HEK293 (cell line): ENCODE data around the gene PLEKHG4.

Experiments used
- CTCF ChIA-PET: fragments of 350-600 bp; formaldehyde crosslinking; extraction: SDS; loops from one replicate; lab custom pipeline; 2021; ENCODE audit warnings: antibody characterized with exemption; lab: Yijun Ruan, JAX
- POLR2A ChIA-PET: fragments of 300-600 bp; formaldehyde crosslinking; extraction: SDS; loops from one replicate; lab custom pipeline; 2020; ENCODE audit warnings: antibody characterized with exemption, inconsistent platforms; lab: Yijun Ruan, JAX
- H3K27ac ChIP-seq: fragments of 200-500 bp; sonication (Bioruptor generic); 2 replicates; pipeline ENCODE4 v1.5.1; 2014; ENCODE audit warnings: low read depth, low read length, control low read depth, inconsistent platforms; ENCODE audit errors: extremely low read depth
- H3K36me3 ChIP-seq, 2 experiments: fragments of 200-500 bp in 1 of 2; sonication (Bioruptor generic) in 1 of 2; 1 replicate in 1 of 2; 2 replicates in 1 of 2; pipeline ENCODE4 v1.5.1; 2014 to 2017; ENCODE audit warnings: inconsistent platforms in 2 of 2, low read length in 2 of 2; ENCODE audit not compliant: control insufficient read depth in 2 of 2, insufficient read depth in 1 of 2
- H3K4me1 ChIP-seq: fragments of 200-500 bp; sonication (Bioruptor generic); 2 replicates; pipeline ENCODE4 v1.5.1; 2014; ENCODE audit warnings: mild to moderate bottlenecking, low read length, inconsistent platforms; ENCODE audit not compliant: control insufficient read depth, insufficient read depth
- H3K4me3 ChIP-seq: 2 replicates; pipeline ENCODE4 v1.5.1; 2011; ENCODE audit warnings: low read depth, mild to moderate bottlenecking, control low read depth, low read length, moderate library complexity
- H3K9me3 ChIP-seq: fragments of 200-500 bp; sonication (Bioruptor generic); 2 replicates; pipeline ENCODE4 v1.5.1; 2014; ENCODE audit warnings: low read depth, low read length, inconsistent platforms; ENCODE audit not compliant: control insufficient read depth, insufficient read depth
- GLI2 ChIP-seq: fragments of 450-650 bp; formaldehyde crosslinking; IDR thresholded peaks from 2 replicates; pipeline ENCODE4; 2017; ENCODE audit warnings: missing biosample characterization, missing genetic modification characterization, low read depth, borderline replicate concordance
- PRDM4 ChIP-seq: fragments of 450-650 bp; formaldehyde crosslinking; IDR thresholded peaks from 2 replicates; pipeline ENCODE4 v1.5.1; 2017; ENCODE audit warnings: missing biosample characterization, missing genetic modification characterization
- TRIM28 ChIP-seq: IDR thresholded peaks from 2 replicates; pipeline ENCODE4 v1.6.1; 2011; ENCODE audit warnings: low read length, control low read depth, borderline replicate concordance
- WT1 ChIP-seq: fragments of 450-650 bp; formaldehyde crosslinking; IDR thresholded peaks from 2 replicates; pipeline ENCODE4 v1.5.1; 2016; ENCODE audit warnings: missing biosample characterization, missing genetic modification characterization
- ZFP3 ChIP-seq: fragments of 450-650 bp; formaldehyde crosslinking; IDR thresholded peaks from 2 replicates; pipeline ENCODE4 v1.5.1; 2016; ENCODE audit warnings: low read depth, missing biosample characterization, missing genetic modification characterization
- ZNF202 ChIP-seq: fragments of 450-650 bp; formaldehyde crosslinking; IDR thresholded peaks from 2 replicates; pipeline ENCODE4 v1.5.1; 2016; ENCODE audit warnings: missing biosample characterization, missing genetic modification characterization, borderline replicate concordance
- ZNF211 ChIP-seq: fragments of 450-650 bp; formaldehyde crosslinking; IDR thresholded peaks from 2 replicates; pipeline ENCODE4 v1.5.1; 2016; ENCODE audit warnings: low read depth, missing biosample characterization, missing genetic modification characterization
- ZNF239 ChIP-seq: fragments of 450-650 bp; formaldehyde crosslinking; IDR thresholded peaks from 2 replicates; pipeline ENCODE4 v1.5.1; 2016; ENCODE audit warnings: missing biosample characterization, missing genetic modification characterization
- ZNF596 ChIP-seq: fragments of 450-650 bp; IDR thresholded peaks from 2 replicates; pipeline ENCODE4 v1.5.0; 2018; ENCODE audit warnings: missing biosample characterization, mild to moderate bottlenecking, missing genetic modification characterization, moderate library complexity
- ZNF664 ChIP-seq: fragments of 450-650 bp; formaldehyde crosslinking; IDR thresholded peaks from 2 replicates; pipeline ENCODE4 v1.5.1; 2016; ENCODE audit warnings: missing biosample characterization, missing genetic modification characterization
- ZNF692 ChIP-seq: fragments of 450-650 bp; formaldehyde crosslinking; IDR thresholded peaks from 2 replicates; pipeline ENCODE4 v1.5.1; 2016; ENCODE audit warnings: missing biosample characterization, missing genetic modification characterization
- ZNF777 ChIP-seq: fragments of 450-650 bp; formaldehyde crosslinking; IDR thresholded peaks from 2 replicates; pipeline ENCODE4 v1.5.1; 2017; ENCODE audit warnings: missing biosample characterization, missing genetic modification characterization, borderline replicate concordance
- ZNF843 ChIP-seq: fragments of 450-650 bp; formaldehyde crosslinking; IDR thresholded peaks from 2 replicates; pipeline ENCODE4 v1.5.1; 2016; ENCODE audit warnings: missing biosample characterization, missing genetic modification characterization
- ZXDB ChIP-seq: fragments of 450-650 bp; formaldehyde crosslinking; IDR thresholded peaks from 2 replicates; pipeline ENCODE4 v1.5.1; 2016; ENCODE audit warnings: missing biosample characterization, missing genetic modification characterization

Gene PLEKHG4

GRCh38 chr16:67336648-67337047, 57.3 kb downstream of the PLEKHG4 start:
- Histone ChIP-seq H3K36me3 (no peaks in the 10 kb centered on the region), H3K27ac (no peak overlapping the region), H3K4me1 (no peaks in the 10 kb centered on the region), H3K4me3 (no peak overlapping the region), H3K9me3 (no peaks in the 10 kb centered on the region)
- ChIA-PET CTCF (interaction anchor here (0.8 to 1.9 kb wide), 2 partner anchors 9 to 130 kb away, joined by 4 to 7 read pairs; partner anchors contain the start of genes KCTD19 and LRRC36), POLR2A (no interaction called here)
- TF ChIP-seq ZNF843 (tag by site-specific recombination) (no peak), ZNF692 (tag by site-specific recombination) (no peak), ZNF664 (tag by site-specific recombination) (no peak), ZNF596 (tag by site-specific recombination) (no peak), ZFP3 (tag by site-specific recombination) (no peak), WT1 (tag by site-specific recombination) (no peak), ZXDB (tag by site-specific recombination) (no peak), ZNF239 (tag by site-specific recombination) (no peak), ZNF777 (tag by site-specific recombination) (no peak), ZNF202 (tag by site-specific recombination) (no peak), GLI2 (no peak), PRDM4 (no peak), TRIM28 (no peak), ZNF211 (tag by site-specific recombination) (no peak)
- TF ChIP-seq, all 188 proteins: peak for 0
